Large intestine (tissue), 3 donors: ENCODE data around the gene EHD1. TPM values are rescaled to one million over a fixed set of nuclear protein-coding genes. Genes with fewer than 3 reads are reported as not detected.

Experiments used
- DNase-seq, 2 donors: peaks; one replicate each; pipeline versions ENCODE4 v3.0.0 to v3.0.0-alpha.2; 2013
- H3K27ac ChIP-seq: one replicate; pipeline ENCODE4 v1.5.1; 2013; ENCODE audit warnings: low read length
- H3K27me3 ChIP-seq: 2 replicates; pipeline ENCODE4 v1.6.1; 2013; ENCODE audit warnings: low read length; ENCODE audit not compliant: control insufficient read depth, insufficient read depth
- H3K36me3 ChIP-seq: 2 replicates; pipeline ENCODE4 v1.6.1; 2013; ENCODE audit warnings: low read length; ENCODE audit not compliant: control insufficient read depth, insufficient read depth
- H3K4me1 ChIP-seq: one replicate; pipeline ENCODE4 v1.6.1; 2013; ENCODE audit warnings: low read length; ENCODE audit not compliant: control insufficient read depth, insufficient read depth
- H3K4me3 ChIP-seq: one replicate; pipeline ENCODE4 v1.5.1; 2013; ENCODE audit warnings: low read length
- H3K9me3 ChIP-seq: one replicate; pipeline ENCODE4 v1.6.1; 2013; ENCODE audit warnings: mild to moderate bottlenecking, low read depth, low read length, moderate library complexity; ENCODE audit not compliant: control insufficient read depth
- WGBS: methylation state at CpG from one replicate; pipeline ENCODE4 v1.1.5; 2013; ENCODE audit warnings: low lambda C conversion rate; ENCODE audit not compliant: insufficient coverage; 5-methylcytosine and 5-hydroxymethylcytosine counted together
- polyA plus RNA-seq: library from polyadenylated mRNA; unstranded; fragments of 120-200 nt; gene quantifications from one replicate; pipeline ENCODE4 v1.2.1, GENCODE V29; 2013

EHD1 gene
- polyA plus RNA-seq, 1 donor: 94.8 TPM

DNA sequence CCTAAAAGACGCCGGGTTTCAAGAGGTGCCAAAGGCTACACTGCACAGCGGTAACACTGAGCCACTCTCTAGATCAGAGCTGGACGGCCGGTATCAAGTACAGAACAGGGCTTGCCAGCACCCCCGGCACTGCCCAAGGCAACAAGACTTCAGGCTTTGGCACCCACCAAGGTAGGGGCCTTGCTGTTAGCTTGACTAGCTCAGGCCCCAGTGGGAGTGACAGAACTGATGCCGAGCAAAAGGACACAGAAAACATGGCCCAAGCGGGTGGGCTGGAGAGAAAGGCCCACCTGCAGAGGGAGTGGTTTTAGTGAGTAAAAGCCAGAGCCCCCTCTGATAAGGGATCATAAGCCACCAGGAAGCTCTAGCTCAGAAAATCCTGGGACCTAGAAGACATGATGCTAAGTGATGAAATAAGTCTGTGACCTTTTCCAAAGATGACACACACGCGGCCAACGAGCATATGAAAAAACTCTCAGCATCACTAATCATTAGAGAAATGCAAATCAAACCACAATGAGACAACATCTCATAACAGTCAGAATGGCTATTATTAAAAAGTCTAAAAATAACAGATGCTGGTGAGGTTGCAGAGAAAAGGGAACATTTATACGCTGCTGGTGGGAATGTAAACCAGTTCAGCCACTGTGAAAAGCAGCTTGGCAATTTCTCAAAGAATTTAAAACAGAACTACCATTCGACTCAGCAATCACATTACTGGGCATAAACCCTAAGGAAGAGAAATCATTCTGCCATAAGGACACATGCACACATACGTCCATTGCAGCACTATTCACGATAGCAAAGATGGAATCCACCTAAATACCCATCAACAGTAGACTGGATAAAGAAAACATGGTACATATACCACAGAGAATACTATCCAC lies 12.9 kb downstream of the EHD1 start:
- Histone ChIP-seq H3K27ac (peak overlapping the region; percentile 93), H3K4me1 (peaks cover 69% of the 10 kb centered on the region), H3K27me3 (no peaks in the 10 kb centered on the region), H3K4me3 (no peak overlapping the region), H3K9me3 (no peaks in the 10 kb centered on the region), H3K36me3 (peaks cover 34% of the 10 kb centered on the region)
- DNase-seq: no peak
- 100% methylated on average over 5 of the region's 15 CpGs for WGBS

DNA sequence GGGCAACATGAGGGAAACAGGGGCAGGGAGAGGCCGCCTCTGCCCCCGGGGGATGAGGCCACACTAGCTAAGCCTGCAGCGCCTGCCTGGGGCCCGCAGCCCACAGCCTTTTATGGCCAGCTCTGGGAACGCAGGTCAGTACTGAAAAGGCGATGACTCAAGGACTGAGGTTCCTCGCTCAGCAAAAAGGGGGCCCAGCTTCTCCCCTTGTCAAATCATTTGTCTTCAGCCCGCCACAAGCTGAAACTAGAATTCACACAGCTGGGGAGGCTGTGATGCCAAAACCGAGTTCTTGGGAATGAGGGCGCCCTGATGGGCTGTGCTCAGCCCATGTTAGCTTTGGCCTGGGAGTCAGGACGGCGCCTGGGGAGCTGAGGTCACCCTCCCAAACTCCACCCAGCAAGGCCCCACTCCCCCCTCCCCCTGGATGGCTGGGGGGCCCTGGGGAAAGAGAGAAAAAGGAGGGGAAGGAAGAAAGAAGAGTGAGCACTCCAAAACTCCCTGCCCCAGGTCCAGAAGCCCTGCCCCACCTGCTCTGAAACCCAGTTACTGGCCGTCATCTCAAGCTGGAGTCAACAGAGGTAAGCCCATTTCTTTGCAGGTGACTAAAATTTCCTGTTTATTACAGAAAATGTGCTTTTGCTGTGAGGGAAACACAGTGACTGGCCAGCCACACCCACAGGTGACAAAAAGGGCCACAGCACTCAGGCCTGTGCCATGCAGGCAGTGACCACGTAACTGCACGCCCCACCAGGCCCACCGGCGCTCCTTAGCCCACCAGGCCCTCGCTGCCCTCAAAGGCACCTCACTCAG lies 13.7 kb downstream of the EHD1 start:
- Histone ChIP-seq H3K27ac (peak overlapping the region; percentile 93), H3K4me3 (no peak overlapping the region), H3K27me3 (no peaks in the 10 kb centered on the region), H3K4me1 (peaks cover 63% of the 10 kb centered on the region), H3K36me3 (peaks cover 35% of the 10 kb centered on the region), H3K9me3 (no peaks in the 10 kb centered on the region)
- no CpG with 5 or more reads among the region's 18 CpGs for WGBS
- peak; percentile 79 to 89 for DNase-seq

DNA sequence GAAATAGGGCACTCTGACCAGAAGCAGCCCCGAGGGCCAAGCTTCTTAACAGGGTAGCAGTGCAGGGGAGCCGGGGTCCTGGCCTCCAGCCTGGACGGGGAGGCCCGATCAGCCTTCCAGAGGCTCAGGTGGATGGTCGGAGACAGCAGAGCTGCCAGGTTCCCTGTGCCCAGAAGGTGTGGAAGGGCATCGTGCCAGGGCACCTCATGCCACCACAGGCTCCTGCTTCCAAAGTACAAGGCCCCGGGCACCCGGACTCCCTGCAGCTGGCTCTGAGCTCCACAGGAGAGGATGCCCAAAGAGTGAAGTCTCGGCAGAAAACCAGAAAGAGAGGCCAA lies 14.3 kb downstream of the EHD1 start:
- DNase-seq: no peak
- peak overlapping the region; percentile 6 for H3K4me3 ChIP-seq

DNA sequence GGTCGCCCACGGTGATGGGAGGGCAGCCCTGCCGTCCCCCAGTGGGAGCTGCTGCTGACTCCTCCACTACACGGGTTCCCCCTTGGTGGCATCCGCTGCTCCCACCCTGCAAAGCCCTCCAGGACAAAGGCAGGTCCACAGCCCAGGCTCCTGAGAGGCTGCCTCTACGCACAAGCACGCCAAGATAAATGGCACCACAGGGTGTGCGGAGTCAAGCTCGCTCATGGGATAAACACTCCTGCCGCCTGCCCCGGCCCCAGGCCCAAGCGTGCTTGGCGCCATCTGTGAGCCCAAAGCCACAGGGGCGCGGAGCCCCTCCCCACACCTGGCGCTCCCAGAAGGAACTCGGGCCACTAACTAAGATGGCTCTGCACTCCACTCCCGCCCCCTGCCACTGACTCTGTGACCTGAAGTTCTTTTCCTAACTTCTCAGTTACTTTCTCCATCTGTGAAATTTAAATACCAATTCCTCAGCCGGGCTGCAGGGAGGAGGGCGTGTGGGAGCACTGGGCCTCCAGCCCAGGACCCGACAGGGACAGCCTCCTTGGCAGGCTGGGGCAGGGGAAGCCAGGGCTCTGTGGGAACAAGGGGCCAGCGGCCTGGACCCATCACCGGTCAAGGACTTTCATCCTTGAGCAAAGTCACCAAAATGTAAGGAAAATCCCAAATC lies 14.9 kb downstream of the EHD1 start:
- no CpG with 5 or more reads among the region's 23 CpGs for WGBS
- H3K9me3 ChIP-seq: no peaks in the 10 kb centered on the region
- peak overlapping the region; percentile 6 for H3K4me3 ChIP-seq
- no peak for DNase-seq
- no peaks in the 10 kb centered on the region for H3K27me3 ChIP-seq
- peak overlapping the region; percentile 93 for H3K27ac ChIP-seq
- H3K4me1 ChIP-seq: peaks cover 57% of the 10 kb centered on the region
- H3K36me3 ChIP-seq: peaks cover 35% of the 10 kb centered on the region

More for the DNA sequence above, 14.3 kb downstream of the EHD1 start:
- Histone ChIP-seq H3K4me1 (peaks cover 58% of the 10 kb centered on the region), H3K27me3 (no peaks in the 10 kb centered on the region), H3K36me3 (peaks cover 35% of the 10 kb centered on the region), H3K9me3 (no peaks in the 10 kb centered on the region), H3K27ac (peak overlapping the region; percentile 93)
- no CpG with 5 or more reads among the region's 9 CpGs for WGBS

DNA sequence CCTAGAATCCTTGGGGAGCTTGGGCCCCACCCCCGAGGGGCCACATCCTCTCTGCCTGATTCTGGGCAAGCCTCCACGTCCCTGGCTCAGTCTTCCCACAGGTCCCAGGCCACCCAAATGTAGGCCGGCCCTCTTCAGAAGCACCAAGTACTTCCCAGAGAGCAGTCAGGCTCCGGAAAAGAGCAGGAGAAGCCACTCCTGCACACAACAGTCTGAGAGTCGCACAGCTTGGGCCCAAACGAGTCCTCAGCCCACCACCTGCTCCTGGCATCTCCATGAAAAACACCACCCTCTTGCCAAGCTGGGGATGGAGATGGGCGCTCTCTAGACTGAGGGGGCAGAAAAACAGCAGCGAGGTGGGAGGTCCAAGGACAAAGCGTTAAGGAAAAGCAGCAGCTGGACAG lies 15.4 kb downstream of the EHD1 start:
- no peak for DNase-seq
- H3K4me3 ChIP-seq: no peak overlapping the region
- H3K4me1 ChIP-seq: peaks cover 56% of the 10 kb centered on the region
- peak overlapping the region; percentile 93 for H3K27ac ChIP-seq
- H3K27me3 ChIP-seq: no peaks in the 10 kb centered on the region
- peaks cover 34% of the 10 kb centered on the region for H3K36me3 ChIP-seq
- H3K9me3 ChIP-seq: no peaks in the 10 kb centered on the region
- no CpG with 5 or more reads among the region's 9 CpGs for WGBS

DNA sequence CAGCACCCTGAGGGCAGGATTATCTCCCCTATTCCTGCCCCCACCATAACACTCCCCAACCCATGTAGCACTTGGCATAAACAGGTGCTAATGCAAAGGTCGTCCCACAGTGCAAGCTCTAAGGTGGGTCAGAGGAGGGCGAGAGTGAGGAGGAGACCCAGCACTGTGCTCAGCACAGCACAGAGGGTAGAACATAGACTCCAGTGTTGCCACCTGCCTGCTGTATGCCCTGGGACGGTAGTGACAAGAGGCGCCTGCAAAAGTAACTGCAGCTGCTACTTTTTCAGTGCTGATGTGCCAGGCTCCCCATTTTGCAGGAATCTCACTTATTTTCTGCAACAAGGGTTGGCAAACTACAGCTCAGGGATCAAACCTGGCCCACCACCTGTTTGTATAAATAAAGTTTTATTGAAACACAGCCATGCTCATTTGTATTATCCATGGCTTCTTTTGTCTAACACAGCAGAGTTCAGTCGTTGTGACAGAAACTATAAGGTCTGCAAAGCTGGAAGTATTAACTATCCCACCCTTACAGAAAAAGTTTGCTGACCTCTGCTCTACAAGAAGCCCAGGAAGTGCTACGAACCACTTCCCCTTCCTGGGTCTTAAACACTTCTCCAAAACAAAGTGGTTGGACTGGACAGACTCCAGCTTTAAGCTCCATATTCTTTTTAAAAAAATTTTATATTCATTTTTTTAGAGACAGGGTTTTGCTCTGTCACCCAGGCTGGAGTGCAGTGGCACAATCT lies 17.0 kb downstream of the EHD1 start:
- Histone ChIP-seq H3K36me3 (peaks cover 40% of the 10 kb centered on the region), H3K4me1 (peaks cover 68% of the 10 kb centered on the region), H3K4me3 (no peak overlapping the region), H3K27me3 (no peaks in the 10 kb centered on the region), H3K27ac (no peak overlapping the region), H3K9me3 (no peaks in the 10 kb centered on the region)
- DNase-seq: peak in 1 of 2 donors; percentile 1
- WGBS: no CpG with 5 or more reads among the region's 6 CpGs

DNA sequence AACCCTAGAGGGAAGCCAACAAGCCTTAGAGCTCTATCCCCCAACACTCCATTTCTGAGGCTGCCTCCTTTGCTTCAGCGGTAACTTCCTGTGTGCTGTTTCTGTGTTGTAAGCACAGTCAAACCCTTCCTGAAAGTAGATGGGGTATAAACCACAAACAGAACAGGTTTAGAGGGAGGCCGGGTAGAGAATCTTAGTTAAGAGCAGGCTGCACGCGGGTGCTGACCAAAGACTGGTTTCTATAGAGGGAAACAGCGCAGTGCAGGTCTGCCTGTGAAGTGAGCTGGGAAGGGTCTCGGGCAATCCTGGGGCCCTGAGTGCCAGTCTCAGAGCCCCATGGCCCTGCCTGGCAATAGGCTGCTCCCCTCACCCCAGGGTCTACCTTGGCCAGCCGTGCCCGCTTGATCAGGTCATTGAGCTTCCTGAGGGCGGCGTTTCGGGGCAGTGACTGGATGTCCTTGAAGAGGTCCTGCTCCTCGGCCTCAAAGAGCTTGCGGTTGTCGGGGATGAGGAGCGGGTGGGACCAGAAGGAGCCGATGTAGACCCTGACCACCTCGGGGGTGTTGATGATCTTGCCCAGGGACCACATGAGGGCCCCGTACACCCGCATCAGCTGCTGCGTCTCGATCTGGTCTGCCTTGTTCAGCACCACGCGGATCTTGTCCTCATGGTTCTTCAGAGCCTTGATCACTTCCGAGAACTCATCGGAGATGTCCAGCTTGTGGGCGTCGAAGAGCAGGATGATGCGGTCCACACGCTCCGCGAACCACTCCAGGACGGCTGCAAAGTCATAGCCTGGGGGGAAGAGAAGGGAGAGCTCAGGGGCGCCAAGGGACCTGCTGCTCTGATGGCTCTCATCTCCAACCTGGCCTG lies 18.6 kb downstream of the EHD1 start:
- peaks cover 48% of the 10 kb centered on the region for H3K36me3 ChIP-seq
- H3K4me3 ChIP-seq: no peak overlapping the region
- no peak overlapping the region for H3K27ac ChIP-seq
- no peaks in the 10 kb centered on the region for H3K27me3 ChIP-seq
- no peak for DNase-seq
- H3K9me3 ChIP-seq: no peaks in the 10 kb centered on the region
- peaks cover 69% of the 10 kb centered on the region for H3K4me1 ChIP-seq
- no CpG with 5 or more reads among the region's 33 CpGs for WGBS

DNA sequence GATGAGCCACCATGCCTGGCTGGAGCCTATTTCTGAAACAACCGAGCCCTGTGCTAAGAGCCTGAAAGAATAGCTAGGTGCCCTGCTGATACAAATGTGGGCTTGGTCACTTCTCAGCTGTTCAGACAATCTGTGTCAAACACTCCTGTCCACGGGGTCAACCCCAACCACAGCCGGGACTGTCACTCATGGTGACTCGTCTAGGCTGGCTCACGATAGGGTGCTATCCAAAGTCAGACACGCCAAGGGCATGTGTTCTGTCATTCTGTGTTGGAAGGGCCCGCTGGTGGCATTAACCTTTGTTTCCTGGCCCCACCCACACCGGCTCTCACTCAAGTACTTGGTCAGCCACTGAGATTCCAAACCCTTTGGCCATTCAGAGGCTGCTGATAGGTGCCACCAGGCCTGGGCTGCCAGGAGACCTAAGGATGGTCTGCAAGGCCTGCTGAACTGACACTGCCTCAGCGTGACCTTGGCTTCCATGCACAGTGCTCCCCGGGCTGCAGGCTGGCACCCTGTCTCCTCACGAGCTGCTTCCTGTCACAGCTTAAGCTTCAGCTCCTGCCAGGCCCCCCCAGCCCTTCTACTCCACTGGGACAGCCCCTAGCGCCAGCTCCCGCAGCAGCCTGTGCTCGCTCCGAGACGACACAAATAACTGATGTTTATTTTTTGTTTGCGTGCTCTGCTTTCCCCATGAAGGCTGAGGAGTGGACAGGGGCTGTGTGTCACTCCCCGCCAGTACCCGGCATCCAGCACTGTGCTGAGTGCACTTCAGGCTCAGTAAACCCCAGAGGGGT lies 19.8 kb downstream of the EHD1 start:
- Histone ChIP-seq H3K27me3 (no peaks in the 10 kb centered on the region), H3K36me3 (peaks cover 59% of the 10 kb centered on the region), H3K9me3 (peaks cover 6% of the 10 kb centered on the region), H3K4me3 (no peak overlapping the region), H3K27ac (peak overlapping the region; percentile 31), H3K4me1 (peaks cover 63% of the 10 kb centered on the region)
- WGBS: no CpG with 5 or more reads among the region's 19 CpGs
- DNase-seq: no peak

DNA sequence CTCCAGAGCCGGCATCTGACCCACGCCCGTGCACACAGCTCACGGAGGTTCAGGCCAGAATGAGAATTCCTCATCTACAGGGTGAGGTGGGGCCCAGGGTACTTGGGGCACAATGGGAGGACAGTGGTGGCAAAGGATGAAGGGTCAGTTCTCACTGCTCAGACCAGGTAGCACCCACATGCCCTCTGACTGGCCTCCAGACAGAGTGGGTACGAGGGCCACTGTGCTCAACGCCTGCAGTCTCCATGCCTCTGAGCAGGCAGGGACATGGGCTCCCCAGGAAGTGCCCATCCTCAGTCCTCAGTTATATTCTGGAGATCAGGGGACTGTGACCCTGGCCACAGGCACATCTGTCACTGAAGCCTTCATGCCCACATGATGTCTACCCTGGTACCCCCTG lies 20.9 kb downstream of the EHD1 start:
- DNase-seq: no peak
- Histone ChIP-seq H3K4me3 (no peak overlapping the region), H3K9me3 (peaks cover 6% of the 10 kb centered on the region), H3K36me3 (peaks cover 71% of the 10 kb centered on the region), H3K4me1 (peaks cover 56% of the 10 kb centered on the region), H3K27ac (peak overlapping the region; percentile 82), H3K27me3 (no peaks in the 10 kb centered on the region)
- WGBS: no CpG with 5 or more reads among the region's 6 CpGs
